AG09309 (cell line): ENCODE measurements around the gene HIPK2.
"Not testable (repeated sequence)": the region's sequence is repeated elsewhere in the genome, so short reads cannot be mapped to it uniquely, and the experiment has no call there.

ENCODE experiments used
- DNase-seq: peaks from one replicate; pipeline ENCODE4 v3.0.0-alpha.2; 2010; ENCODE audit warnings: low read depth
- H3K4me3 ChIP-seq: 2 replicates; pipeline ENCODE4 v1.5.1; 2011; ENCODE audit warnings: mild to moderate bottlenecking, low read depth, low read length, moderate library complexity; ENCODE audit not compliant: control insufficient read depth
- TF ChIP-seq, protein P1 (sequence below): IDR thresholded peaks from 2 replicates; pipeline ENCODE4 v1.5.1; 2011; ENCODE audit warnings: mild to moderate bottlenecking, low read depth, low read length, inconsistent platforms; ENCODE audit not compliant: insufficient read depth, control insufficient read depth; ENCODE audit errors: missing control alignments

Gene HIPK2

DNA sequence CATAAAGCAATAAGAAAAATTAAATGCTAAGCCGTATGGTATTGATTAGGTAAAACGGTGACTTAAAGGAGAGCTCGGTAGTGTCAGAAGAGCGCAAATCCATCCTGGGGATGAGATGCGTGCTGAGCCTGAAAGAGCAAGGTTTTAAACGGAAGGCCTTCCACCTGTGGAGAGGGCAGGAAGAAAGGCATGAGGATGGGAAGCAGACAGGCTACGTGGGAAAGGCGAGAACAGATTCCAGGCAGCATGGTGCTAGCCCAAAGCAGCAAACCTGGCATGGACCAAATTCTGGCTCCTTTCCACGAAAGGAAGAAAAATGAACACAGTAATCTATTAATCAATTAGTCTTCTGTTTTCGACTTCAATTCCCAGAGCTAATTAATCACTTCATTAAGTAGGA lies 103.5 kb downstream of the HIPK2 start:
- no peak for DNase-seq
- TF ChIP-seq, protein P1, sequence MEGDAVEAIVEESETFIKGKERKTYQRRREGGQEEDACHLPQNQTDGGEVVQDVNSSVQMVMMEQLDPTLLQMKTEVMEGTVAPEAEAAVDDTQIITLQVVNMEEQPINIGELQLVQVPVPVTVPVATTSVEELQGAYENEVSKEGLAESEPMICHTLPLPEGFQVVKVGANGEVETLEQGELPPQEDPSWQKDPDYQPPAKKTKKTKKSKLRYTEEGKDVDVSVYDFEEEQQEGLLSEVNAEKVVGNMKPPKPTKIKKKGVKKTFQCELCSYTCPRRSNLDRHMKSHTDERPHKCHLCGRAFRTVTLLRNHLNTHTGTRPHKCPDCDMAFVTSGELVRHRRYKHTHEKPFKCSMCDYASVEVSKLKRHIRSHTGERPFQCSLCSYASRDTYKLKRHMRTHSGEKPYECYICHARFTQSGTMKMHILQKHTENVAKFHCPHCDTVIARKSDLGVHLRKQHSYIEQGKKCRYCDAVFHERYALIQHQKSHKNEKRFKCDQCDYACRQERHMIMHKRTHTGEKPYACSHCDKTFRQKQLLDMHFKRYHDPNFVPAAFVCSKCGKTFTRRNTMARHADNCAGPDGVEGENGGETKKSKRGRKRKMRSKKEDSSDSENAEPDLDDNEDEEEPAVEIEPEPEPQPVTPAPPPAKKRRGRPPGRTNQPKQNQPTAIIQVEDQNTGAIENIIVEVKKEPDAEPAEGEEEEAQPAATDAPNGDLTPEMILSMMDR = no peak

DNA sequence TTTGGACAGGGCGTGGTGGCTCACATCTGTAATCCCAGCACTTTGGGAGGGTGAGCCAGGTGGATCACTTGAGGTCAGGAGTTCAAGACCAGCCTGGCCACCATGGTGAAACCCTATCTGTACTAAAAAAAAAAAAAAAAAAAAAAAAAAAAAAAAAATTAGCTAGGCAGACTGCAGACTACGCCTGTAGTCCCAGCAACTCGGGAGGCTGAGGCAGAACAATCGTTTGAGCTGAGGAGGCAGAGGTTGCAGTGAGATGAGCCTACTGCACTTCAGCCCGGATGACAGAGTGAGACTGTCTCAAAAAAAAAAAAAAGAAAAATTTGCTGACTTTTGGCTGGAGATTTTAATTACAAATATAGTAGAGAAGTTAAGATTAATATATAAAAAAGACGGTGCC lies 104.0 kb downstream of the HIPK2 start:
- H3K4me3 ChIP-seq = no peak overlapping the region
- no peak for DNase-seq
- TF ChIP-seq, protein P1 = no peak

More for the DNA sequence above, 103.5 kb downstream of the HIPK2 start:
- H3K4me3 ChIP-seq = no peak overlapping the region

DNA sequence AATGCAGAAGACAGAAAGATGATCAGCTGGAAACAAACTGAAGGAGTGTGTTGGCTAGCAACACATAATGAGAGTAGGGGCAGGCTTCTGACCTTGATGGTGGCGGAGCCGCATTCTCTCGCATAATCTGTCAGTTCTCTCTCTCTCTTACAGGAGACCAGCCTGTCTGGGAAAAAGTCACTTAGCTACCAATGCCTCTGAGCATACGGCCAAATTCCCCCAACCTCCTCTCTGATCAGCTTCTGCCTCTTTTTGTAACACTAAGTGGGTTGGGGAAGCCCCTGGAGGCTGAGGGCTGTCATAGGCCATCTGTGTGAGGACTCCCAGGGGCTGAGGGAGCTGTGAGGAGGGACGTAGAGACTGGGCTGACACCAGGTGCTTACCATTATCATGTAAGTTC lies 104.6 kb downstream of the HIPK2 start:
- TF ChIP-seq, protein P1 = no peak
- DNase-seq = no peak
- no peak overlapping the region for H3K4me3 ChIP-seq

DNA sequence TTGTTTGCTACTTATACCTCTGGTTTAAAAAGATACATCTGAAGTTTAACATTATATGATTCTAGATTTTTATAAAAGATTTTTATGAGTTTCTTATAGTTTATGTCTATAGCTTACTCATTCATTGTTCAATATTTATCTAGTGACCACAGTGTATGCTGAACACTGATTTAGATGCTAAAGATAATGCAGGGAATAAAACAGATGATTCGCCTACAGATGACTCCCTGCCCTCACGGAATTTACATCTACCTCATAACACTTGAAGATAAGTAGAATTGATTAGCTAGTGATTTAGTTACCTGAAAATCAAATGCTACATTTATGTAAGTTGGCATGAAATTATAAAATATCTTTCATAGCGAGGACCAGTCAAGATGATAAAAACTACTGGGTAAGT lies 105.8 kb downstream of the HIPK2 start:
- TF ChIP-seq, protein P1 = no peak
- DNase-seq = no peak
- no peak overlapping the region for H3K4me3 ChIP-seq

DNA sequence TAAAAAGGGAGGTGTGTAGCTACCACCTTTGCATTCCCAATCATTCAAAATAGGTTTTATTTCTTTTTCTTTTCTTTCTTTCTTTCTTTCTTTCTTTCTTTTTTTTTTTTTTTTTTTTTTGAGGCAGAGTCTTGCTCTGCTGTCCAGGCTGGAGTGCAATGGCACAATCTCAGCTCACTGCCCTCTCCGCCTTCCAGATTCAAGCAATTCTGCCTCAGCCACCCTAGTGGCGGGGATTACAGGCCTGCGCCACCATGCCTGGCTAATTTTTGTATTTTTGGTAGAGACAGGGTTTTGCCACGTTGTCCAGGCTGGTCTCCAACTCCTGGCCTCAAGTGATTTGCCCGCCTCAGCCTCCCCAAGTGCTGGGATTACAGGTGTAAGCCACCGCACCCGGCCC lies 107.1 kb downstream of the HIPK2 start:
- H3K4me3 ChIP-seq, DNase-seq: not testable (repeated sequence)

DNA sequence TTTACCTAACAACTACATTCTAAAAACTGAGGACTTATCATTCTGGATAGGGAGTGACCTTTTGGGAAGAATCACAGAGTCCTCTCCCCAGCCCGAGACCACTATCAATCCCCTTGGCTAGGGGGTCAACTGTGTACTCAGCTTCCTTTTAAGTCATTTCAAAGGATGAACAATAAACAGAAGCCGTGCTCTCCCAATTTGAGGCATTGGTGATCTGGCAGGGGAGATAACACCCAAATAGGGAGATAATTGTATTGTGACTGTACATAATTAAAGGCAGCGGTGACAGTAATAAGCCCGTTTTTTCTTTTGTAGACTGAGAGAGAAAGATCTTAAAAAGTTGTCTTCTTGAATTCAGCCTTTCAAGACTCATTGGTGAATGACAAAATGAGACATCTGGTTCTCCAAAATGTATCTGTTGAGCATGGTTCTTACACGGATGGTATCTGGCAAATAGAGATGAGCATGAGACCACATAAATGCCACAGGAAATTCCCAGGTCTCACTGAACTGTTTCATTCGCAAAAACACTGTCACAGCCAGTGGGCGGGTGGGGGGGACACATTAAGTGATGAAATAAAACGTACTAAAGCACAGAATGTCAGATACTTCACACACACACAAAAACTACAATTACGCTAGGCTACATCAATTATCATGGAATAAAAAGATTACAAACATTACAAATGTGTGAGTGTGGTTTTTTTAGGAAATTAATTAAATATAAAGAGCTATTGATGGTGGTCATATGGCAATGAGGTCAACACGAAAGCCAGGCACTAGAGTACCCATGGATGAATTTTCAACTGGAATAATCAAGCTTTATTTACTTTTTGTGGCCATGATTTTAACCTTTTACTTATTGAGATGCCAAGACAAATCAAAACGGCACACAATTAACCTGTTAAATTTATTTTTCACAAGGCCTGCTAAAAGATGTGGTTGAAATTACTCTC lies 108.4 kb downstream of the HIPK2 start:
- no peak for DNase-seq
- TF ChIP-seq, protein P1 = no peak
- H3K4me3 ChIP-seq = no peak overlapping the region

DNA sequence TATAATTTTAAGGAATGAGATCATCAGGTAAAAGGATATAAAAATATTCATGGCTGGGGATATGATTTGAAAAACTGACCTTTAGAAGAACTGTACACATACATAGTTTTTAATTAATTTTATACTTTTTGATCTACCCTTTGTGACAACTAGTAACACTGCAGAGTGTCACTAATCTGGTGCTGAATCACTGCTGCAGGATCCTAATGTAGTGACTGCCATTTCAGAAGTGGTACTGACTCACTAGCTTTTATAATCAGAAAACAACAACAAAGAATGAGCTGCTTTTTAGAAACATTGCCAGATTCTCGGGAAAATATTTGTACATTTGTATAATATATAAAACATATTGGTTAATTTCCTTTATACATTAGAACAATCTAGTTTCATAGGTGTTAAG lies 110.4 kb downstream of the HIPK2 start:
- H3K4me3 ChIP-seq = no peak overlapping the region
- TF ChIP-seq, protein P1 = no peak
- no peak for DNase-seq
